ENCODE results near the gene PRKN. TPM values are rescaled to one million over a fixed set of nuclear protein-coding genes. Genes with fewer than 3 reads are reported as not detected.

PRKN gene
- total RNA-seq, 3 donors from 2014 or later, result 5.2 to 10.2 (median 8.1) TPM

DNA sequence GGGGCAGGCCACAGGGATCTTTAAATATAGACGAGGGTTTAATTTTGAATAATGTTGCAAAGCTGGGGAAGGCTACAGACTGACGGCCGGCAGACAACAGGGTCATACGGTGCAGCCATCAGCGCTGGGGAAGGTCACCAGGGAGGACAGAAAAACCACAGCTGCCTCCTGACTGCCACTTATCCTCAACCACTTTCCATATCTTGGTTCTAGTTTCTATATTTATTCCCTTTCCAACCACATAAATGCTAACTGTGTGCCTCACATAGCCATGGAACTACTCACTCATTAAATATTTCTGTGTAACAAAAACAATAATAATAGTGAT is 1368.0 kb downstream of the PRKN start:
- H3K4me3 ChIP-seq, result no peak overlapping the region
- DNase-seq (no peak), ATAC-seq (no peak)
- TF ChIP-seq, protein P1, sequence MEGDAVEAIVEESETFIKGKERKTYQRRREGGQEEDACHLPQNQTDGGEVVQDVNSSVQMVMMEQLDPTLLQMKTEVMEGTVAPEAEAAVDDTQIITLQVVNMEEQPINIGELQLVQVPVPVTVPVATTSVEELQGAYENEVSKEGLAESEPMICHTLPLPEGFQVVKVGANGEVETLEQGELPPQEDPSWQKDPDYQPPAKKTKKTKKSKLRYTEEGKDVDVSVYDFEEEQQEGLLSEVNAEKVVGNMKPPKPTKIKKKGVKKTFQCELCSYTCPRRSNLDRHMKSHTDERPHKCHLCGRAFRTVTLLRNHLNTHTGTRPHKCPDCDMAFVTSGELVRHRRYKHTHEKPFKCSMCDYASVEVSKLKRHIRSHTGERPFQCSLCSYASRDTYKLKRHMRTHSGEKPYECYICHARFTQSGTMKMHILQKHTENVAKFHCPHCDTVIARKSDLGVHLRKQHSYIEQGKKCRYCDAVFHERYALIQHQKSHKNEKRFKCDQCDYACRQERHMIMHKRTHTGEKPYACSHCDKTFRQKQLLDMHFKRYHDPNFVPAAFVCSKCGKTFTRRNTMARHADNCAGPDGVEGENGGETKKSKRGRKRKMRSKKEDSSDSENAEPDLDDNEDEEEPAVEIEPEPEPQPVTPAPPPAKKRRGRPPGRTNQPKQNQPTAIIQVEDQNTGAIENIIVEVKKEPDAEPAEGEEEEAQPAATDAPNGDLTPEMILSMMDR (IDR thresholded peaks at IDR 0.05), result no peak
- H3K36me3 ChIP-seq (ENCODE audit: low read depth), result no peaks in the 10 kb centered on the region
- intact Hi-C loops (cut with DNase I, micrococcal nuclease), result no loop called here
- no peaks in the 10 kb centered on the region for H3K4me1 ChIP-seq (ENCODE audit: low read depth)
- peaks cover 9% of the 10 kb centered on the region for H3K9me3 ChIP-seq

DNA sequence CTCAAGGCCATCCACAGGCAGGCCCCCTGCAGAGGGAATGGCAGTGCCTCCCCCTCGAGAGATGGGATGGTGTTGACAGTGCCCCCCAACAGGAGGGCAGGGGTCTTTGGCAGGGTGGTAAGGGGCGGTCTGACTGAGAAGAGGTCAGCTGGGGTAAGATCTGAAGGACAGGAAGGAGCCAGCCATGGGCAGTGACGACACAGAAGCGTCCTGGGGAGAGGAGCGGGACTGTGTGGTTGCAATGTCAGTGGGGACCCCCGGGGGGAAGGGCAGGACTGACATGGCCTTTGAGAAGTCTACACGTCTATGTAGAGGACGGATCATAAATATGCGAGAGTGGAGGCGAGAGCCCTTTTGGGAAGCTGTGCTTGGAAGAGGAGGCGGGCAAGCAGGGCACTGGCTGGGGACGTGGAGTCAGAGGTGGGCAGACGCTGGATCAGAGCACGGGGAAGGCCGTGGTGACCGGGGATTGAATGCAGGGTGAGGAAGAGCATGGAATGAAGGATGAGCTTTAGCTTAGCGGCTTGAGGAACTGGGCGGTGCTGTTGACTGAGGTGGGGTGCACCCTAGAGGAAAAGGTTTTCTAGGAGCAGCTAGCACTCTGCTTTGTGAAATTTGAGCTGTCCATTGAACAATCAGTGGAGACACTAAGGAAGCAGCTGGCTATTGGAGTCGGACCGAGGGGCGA is 1371.3 kb downstream of the PRKN start:
- ATAC-seq, result no peak
- H3K36me3 ChIP-seq (ENCODE audit: low read depth), result no peaks in the 10 kb centered on the region
- H3K9me3 ChIP-seq, result no peaks in the 10 kb centered on the region
- H3K4me1 ChIP-seq (ENCODE audit: low read depth), result no peaks in the 10 kb centered on the region
- TF ChIP-seq, protein P1 (IDR thresholded peaks at IDR 0.05), result no peak
- DNase-seq, result no peak
- H3K4me3 ChIP-seq, result no peak overlapping the region
- intact Hi-C loops (cut with DNase I, micrococcal nuclease), result no loop called here

DNA sequence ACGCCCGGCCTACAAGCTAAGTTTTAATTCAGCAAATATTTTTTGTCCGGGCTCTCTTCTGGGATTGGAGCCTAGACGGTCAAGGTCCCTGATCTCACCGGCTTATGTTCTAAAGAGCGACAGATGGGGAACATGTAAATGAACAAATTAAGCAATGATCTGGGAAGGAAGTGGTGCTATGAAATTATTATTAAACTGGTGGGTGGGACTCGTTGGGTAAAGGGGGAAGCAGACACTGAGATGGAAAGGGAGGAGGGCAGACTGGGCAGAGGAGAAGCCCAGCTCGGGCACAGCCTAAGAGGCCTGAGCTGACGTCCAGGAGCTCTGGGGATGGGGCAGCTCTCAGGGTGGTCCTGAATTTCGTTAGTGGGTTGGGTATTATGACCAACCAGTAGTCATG is 1371.9 kb downstream of the PRKN start:
- H3K4me3 ChIP-seq, result no peak overlapping the region
- TF ChIP-seq, protein P1 (IDR thresholded peaks at IDR 0.05), result no peak
- no peaks in the 10 kb centered on the region for H3K9me3 ChIP-seq
- ATAC-seq, result no peak
- DNase-seq, result no peak
- H3K4me1 ChIP-seq (ENCODE audit: low read depth), result no peaks in the 10 kb centered on the region
- intact Hi-C loops (cut with DNase I, micrococcal nuclease), result no loop called here
- H3K36me3 ChIP-seq (ENCODE audit: low read depth), result no peaks in the 10 kb centered on the region

DNA sequence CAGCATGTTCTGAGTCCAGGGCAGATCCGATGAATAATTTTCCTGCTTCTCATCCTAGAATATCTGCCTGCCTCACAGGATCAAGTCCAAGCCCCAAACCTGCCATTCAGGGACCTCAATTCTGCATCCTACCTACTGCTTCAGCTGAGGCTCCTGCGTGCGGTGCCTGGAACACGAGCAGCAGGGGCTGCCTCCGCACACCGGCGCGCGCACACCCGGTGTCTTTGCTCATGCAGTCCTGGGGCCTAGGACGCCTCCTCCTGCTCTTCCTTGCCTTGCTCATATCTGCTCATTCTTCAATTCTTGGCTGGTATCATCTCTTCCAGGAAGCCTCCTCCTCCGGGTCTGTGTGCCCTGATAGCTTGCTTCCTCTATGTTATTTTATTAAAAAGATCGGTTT is 1372.6 kb downstream of the PRKN start:
- intact Hi-C loops (cut with DNase I, micrococcal nuclease), result no loop called here
- TF ChIP-seq, protein P1 (IDR thresholded peaks at IDR 0.05), result no peak
- no peak for ATAC-seq

DNA sequence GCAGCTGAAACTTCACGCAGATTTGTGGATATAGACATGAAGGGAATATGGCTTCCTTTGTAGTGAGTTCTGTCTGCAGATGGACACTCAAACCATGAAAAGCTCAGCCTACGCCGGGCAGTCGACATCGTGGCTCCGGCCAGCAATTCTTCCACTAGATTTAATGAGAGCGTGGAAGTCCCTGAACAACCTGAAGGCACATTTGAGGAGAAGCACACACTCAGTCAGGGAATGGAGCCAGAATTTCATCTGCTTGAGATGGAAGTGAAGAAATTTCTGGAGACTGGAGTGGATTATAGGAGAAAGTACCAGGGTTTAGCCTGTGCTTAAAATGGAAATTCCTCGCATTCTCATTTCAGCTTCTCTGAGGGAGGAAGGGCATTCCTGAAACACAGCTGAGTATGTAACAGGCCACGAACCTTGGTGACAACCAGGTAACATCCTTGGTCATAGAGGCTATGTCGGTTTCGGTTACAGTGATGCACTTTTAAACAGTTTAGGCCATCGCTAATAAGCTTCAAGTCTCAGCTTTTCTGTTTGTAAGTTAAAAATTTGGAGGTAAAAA is 1373.2 kb downstream of the PRKN start:
- ATAC-seq (no peak), DNase-seq (no peak)
- TF ChIP-seq, protein P1 (IDR thresholded peaks at IDR 0.05), result no peak
- H3K9me3 ChIP-seq, result no peaks in the 10 kb centered on the region
- H3K4me3 ChIP-seq, result no peak overlapping the region
- intact Hi-C loops (cut with DNase I, micrococcal nuclease), result no loop called here
- H3K36me3 ChIP-seq (ENCODE audit: low read depth), result no peaks in the 10 kb centered on the region
- no peaks in the 10 kb centered on the region for H3K4me1 ChIP-seq (ENCODE audit: low read depth)

More for the DNA sequence above, 1372.6 kb downstream of the PRKN start:
- no peak overlapping the region for H3K4me3 ChIP-seq
- no peaks in the 10 kb centered on the region for H3K4me1 ChIP-seq (ENCODE audit: low read depth)
- no peaks in the 10 kb centered on the region for H3K9me3 ChIP-seq
- H3K36me3 ChIP-seq (ENCODE audit: low read depth), result no peaks in the 10 kb centered on the region
- DNase-seq, result no peak
